ENCODE results near the gene TANK.

GRCh38 chr2:161265874-161266273, 105.6 kb downstream of the TANK start:
- TF ChIP-seq CTCF (IDR thresholded peaks at IDR 0.05 in 2 of 3, conservative IDR thresholded peaks at IDR 0.05 in 1 of 3; ENCODE audit: borderline replicate concordance in 1 of 3, insufficient read depth in 1 of 3, low read depth in 2 of 3, low read length in 2 of 3) = no peak
- no peak for TF ChIP-seq POLR2AphosphoS5 (IDR thresholded peaks at IDR 0.05; ENCODE audit: low read depth, low read length)
- no peak for TF ChIP-seq MAX (IDR thresholded peaks at IDR 0.05)
- no peak for TF ChIP-seq SP1 (IDR thresholded peaks at IDR 0.05; ENCODE audit: low read depth)
- TF ChIP-seq REST (IDR thresholded peaks at IDR 0.05; ENCODE audit: low read depth) = no peak
- no peak for TF ChIP-seq EZH2phosphoT487 (IDR thresholded peaks at IDR 0.05; ENCODE audit: borderline replicate concordance)
- TF ChIP-seq POLR2A (IDR thresholded peaks at IDR 0.05; ENCODE audit: borderline replicate concordance, extremely low read depth, insufficient read depth, insufficient read length) = no peak
- no peak for TF ChIP-seq SIN3A (IDR thresholded peaks at IDR 0.05; ENCODE audit: low read depth)
- no peak for TF ChIP-seq JUND (IDR thresholded peaks at IDR 0.05)

Measured in HCT116 (cell line).